Measurements from ENCODE around the gene TTC3.
"Not testable (repeated sequence)": the region's sequence is repeated elsewhere in the genome, so short reads cannot be mapped to it uniquely, and the experiment has no call there.

Gene TTC3

DNA sequence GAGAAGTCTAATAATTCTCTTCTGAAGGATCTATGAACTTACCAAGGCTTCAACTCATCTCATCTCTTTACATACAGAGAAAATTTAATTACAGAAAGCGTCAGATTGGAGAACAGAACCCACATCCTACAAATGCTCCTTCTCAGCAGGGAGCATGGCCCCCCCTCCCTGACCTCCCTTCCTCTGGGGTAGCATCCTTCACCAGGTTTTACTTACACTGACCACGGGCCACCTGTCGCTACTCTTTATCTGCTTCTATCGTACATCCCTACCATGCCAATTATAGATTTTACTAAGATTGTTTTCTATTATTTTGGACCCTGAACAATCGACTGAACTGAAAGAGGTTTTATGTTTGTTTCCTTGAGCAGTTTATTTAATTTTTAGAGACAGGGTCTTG is 40.8 kb upstream of the TTC3 start:
- Histone ChIP-seq H3K4me2 (ENCODE audit: low read length) (no peak overlapping the region), H3K4me1 (no peaks in the 10 kb centered on the region), H3K79me2 (no peaks in the 10 kb centered on the region), H3K27ac (no peak overlapping the region), H3K36me3 (ENCODE audit: control insufficient read depth, insufficient read depth, low read length) (no peaks in the 10 kb centered on the region), H3K27me3 (ENCODE audit: control insufficient read depth, insufficient read depth, low read length) (no peaks in the 10 kb centered on the region), H3K9ac (no peak overlapping the region), H3K9me3 (ENCODE audit: control insufficient read depth, low read length) (no peaks in the 10 kb centered on the region), H2AFZ (no peak overlapping the region), H3K4me3 (ENCODE audit: low read depth, low read length) (no peak overlapping the region)
- TF ChIP-seq, protein P1, sequence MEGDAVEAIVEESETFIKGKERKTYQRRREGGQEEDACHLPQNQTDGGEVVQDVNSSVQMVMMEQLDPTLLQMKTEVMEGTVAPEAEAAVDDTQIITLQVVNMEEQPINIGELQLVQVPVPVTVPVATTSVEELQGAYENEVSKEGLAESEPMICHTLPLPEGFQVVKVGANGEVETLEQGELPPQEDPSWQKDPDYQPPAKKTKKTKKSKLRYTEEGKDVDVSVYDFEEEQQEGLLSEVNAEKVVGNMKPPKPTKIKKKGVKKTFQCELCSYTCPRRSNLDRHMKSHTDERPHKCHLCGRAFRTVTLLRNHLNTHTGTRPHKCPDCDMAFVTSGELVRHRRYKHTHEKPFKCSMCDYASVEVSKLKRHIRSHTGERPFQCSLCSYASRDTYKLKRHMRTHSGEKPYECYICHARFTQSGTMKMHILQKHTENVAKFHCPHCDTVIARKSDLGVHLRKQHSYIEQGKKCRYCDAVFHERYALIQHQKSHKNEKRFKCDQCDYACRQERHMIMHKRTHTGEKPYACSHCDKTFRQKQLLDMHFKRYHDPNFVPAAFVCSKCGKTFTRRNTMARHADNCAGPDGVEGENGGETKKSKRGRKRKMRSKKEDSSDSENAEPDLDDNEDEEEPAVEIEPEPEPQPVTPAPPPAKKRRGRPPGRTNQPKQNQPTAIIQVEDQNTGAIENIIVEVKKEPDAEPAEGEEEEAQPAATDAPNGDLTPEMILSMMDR (IDR thresholded peaks at IDR 0.05): no peak

DNA sequence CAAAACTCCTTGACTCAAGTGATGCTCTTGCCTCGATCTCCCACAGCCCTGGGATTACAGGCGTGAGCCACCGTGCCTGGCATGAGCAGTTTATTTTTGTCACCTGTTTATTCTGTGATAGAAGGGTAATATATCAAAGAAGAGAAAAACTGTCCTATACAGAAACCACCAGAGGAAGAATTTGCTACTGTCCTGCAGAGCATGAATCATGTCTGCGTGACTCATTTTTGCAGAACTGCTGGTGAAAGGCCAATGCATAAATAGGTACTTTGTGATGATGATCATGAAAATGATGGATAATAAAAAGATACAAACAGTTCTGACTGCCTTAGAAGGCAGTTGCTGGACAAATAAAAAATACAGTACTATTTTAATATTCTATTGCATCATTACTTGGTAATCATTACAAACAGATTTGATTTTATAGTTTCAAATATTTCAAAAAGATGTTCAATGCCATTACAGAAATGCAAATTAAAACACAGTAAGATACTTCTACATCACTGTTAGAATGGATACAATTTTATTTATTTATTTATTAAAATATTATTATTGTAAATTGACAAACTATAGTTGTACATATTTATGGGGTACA is 40.1 kb upstream of the TTC3 start:
- no peaks in the 10 kb centered on the region for H3K4me1 ChIP-seq
- no peak overlapping the region for H3K27ac ChIP-seq
- no peaks in the 10 kb centered on the region for H3K9me3 ChIP-seq (ENCODE audit: control insufficient read depth, low read length)
- no peaks in the 10 kb centered on the region for H3K36me3 ChIP-seq (ENCODE audit: control insufficient read depth, insufficient read depth, low read length)
- H3K4me3 ChIP-seq (ENCODE audit: low read depth, low read length): no peak overlapping the region
- no peak overlapping the region for H2AFZ ChIP-seq
- H3K9ac ChIP-seq: no peak overlapping the region
- TF ChIP-seq, protein P1 (IDR thresholded peaks at IDR 0.05): no peak
- H3K4me2 ChIP-seq (ENCODE audit: low read length): no peak overlapping the region
- H3K27me3 ChIP-seq (ENCODE audit: control insufficient read depth, insufficient read depth, low read length): no peaks in the 10 kb centered on the region
- H3K79me2 ChIP-seq: no peaks in the 10 kb centered on the region

DNA sequence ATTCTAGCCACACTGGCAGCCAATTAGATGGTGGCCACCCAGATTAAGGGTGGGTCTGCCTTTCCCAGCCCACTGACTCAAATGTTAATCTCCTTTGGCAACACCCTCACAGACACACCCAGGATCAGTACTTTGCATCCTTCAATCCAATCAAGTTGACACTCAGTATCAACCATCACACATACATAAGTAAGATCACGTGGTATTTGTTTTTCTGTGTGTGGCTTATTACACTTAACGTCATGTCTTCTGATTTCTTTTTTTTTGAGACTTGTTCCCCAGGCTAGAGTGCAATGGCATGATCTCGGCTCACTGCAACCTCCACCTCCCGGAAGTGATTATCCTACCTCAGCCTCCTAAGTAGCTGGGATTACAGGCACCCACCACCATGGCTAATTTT is 38.7 kb upstream of the TTC3 start:
- not testable (repeated sequence) for H3K9me3 ChIP-seq (ENCODE audit: control insufficient read depth, low read length); H3K27ac ChIP-seq; H3K79me2 ChIP-seq; H3K27me3 ChIP-seq (ENCODE audit: control insufficient read depth, insufficient read depth, low read length); H3K9ac ChIP-seq; H3K4me1 ChIP-seq; H3K36me3 ChIP-seq (ENCODE audit: control insufficient read depth, insufficient read depth, low read length); H2AFZ ChIP-seq; H3K4me2 ChIP-seq (ENCODE audit: low read length); H3K4me3 ChIP-seq (ENCODE audit: low read depth, low read length)

DNA sequence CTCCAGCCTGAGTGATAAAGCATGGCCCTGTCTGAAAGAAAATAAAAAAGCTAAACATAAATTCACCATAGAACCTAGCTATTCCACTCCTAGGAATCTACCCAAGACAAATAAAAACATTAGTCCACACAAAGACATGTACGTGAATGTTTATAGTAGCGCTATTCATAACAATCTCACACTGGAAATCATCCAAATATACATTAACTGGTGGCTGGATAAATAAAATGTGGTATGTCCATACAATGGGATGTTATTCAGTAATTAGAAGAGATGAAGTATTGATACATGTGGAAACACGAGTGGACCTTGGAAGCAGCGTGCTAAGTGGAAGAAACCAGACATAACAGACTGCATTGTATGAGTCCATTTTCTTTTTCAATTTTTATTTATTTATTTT is 36.9 kb upstream of the TTC3 start:
- Histone ChIP-seq H2AFZ (no peak overlapping the region), H3K4me1 (no peaks in the 10 kb centered on the region), H3K79me2 (no peaks in the 10 kb centered on the region), H3K4me3 (ENCODE audit: low read depth, low read length) (no peak overlapping the region), H3K27me3 (ENCODE audit: control insufficient read depth, insufficient read depth, low read length) (no peaks in the 10 kb centered on the region), H3K9ac (no peak overlapping the region), H3K9me3 (ENCODE audit: control insufficient read depth, low read length) (no peaks in the 10 kb centered on the region), H3K36me3 (ENCODE audit: control insufficient read depth, insufficient read depth, low read length) (no peaks in the 10 kb centered on the region), H3K27ac (no peak overlapping the region), H3K4me2 (ENCODE audit: low read length) (no peak overlapping the region)
- TF ChIP-seq, protein P1 (IDR thresholded peaks at IDR 0.05): no peak

DNA sequence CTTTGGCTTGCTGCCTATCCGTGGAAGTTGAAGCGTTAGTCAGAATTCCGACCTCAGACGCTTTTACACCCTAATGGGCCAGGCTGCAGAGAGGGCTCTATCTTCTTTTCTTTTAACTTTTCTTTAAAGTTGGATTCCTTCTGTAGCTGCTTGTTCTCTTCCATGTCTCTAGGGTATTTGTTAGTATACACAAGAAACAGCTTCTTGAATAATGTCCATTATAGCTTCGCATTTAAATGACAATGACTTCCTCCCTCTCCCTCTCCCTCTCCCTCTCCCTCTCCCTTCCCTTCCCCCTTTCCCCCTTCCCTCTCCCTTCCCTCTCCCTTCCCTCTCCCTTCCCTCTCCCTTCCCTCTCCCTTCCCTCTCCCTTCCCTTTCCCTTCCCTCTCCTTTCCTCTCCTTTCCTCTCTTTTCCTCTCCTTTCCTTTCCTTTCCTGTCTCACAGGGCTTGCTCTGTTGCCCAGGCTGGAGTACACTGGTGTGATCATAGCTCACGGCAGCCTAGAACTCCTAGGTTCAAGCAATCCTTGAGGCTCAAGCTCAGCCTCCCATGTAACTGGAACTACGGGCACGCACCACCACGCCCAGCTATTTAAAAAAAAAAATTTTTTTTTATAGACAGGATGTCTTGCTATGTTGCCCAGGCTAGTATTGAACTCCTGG is 33.5 kb upstream of the TTC3 start:
- Histone ChIP-seq H3K36me3 (ENCODE audit: control insufficient read depth, insufficient read depth, low read length) (no peaks in the 10 kb centered on the region), H3K27me3 (ENCODE audit: control insufficient read depth, insufficient read depth, low read length) (no peaks in the 10 kb centered on the region), H3K9ac (no peak overlapping the region), H3K27ac (no peak overlapping the region), H3K4me1 (no peaks in the 10 kb centered on the region), H3K79me2 (no peaks in the 10 kb centered on the region), H2AFZ (no peak overlapping the region), H3K4me2 (ENCODE audit: low read length) (no peak overlapping the region), H3K4me3 (ENCODE audit: low read depth, low read length) (no peak overlapping the region), H3K9me3 (ENCODE audit: control insufficient read depth, low read length) (no peaks in the 10 kb centered on the region)
- TF ChIP-seq, protein P1 (IDR thresholded peaks at IDR 0.05): no peak
